Activated T-helper 9 cell treated with anti-CD3 and anti-CD28 coated beads, Interleukin-2, amount 50 U/mL, for 16 hours (primary cell): ENCODE results near the gene PDP2.
A peak's percentile ranks its signal among the peaks of the same experiment; 100 is the strongest.
"Not testable (repeated sequence)": the region's sequence is repeated elsewhere in the genome, so short reads cannot be mapped to it uniquely, and the experiment has no call there.

ENCODE experiments used
- DNase-seq: peaks from one replicate; pipeline ENCODE4 v3.0.0-alpha.2; 2020; ENCODE audit warnings: low read depth

PDP2 gene

GRCh38 chr16:66920924-66921680 is 40.8 kb downstream of the PDP2 start:
- no peak for DNase-seq

- no peak for DNase-seq
Observed at GRCh38 chr16:66921729-66922450, 41.6 kb downstream of the PDP2 start.

GRCh38 chr16:66923247-66923731 is 43.0 kb downstream of the PDP2 start:
- DNase-seq: no peak

- DNase-seq: no peak
Observed at GRCh38 chr16:66923866-66924265, 43.6 kb downstream of the PDP2 start.

GRCh38 chr16:66924527-66925321 is 44.4 kb downstream of the PDP2 start:
- DNase-seq: peak; percentile 25

- DNase-seq: no peak
Observed at GRCh38 chr16:66925322-66925840, 45.1 kb downstream of the PDP2 start, which contains the start of gene RRAD. Gene RRAD (minus strand): TSS chr16:66925535. CDS start chr16:66925179, 356 bp downstream.

- DNase-seq: no peak
Observed at GRCh38 chr16:66926171-66926947, 46.0 kb downstream of the PDP2 start.

GRCh38 chr16:66926961-66927436 is 46.7 kb downstream of the PDP2 start:
- DNase-seq: no peak

GRCh38 chr16:66927918-66928649 is 47.8 kb downstream of the PDP2 start:
- DNase-seq: no peak

- DNase-seq: no peak
Observed at GRCh38 chr16:66928702-66929388, 48.5 kb downstream of the PDP2 start.

- DNase-seq: no peak
Observed at GRCh38 chr16:66930189-66930588, 49.9 kb downstream of the PDP2 start.

GRCh38 chr16:66931665-66932064 is 51.4 kb downstream of the PDP2 start:
- DNase-seq: no peak

- DNase-seq: no peak
Observed at GRCh38 chr16:66932076-66932475, 51.8 kb downstream of the PDP2 start.

- DNase-seq: peak; percentile 41
Observed at GRCh38 chr16:66933776-66934137, 53.4 kb downstream of the PDP2 start.

- DNase-seq: peak; percentile 85
Observed at GRCh38 chr16:66934138-66934838, 54.0 kb downstream of the PDP2 start, which contains the start of gene CIAO2B. Gene CIAO2B (minus strand): TSS chr16:66934402. CDS start chr16:66934364, 38 bp downstream.

- not testable (repeated sequence) for DNase-seq
Observed at GRCh38 chr16:66934839-66935313, 54.6 kb downstream of the PDP2 start.

GRCh38 chr16:66935314-66936011 is 55.1 kb downstream of the PDP2 start, which contains the start of gene CES2:
Gene CES2 (plus strand): TSS chr16:66935516. CDS start chr16:66935636, 120 bp downstream.
- no peak for DNase-seq

GRCh38 chr16:66936462-66936861 is 56.1 kb downstream of the PDP2 start:
- no peak for DNase-seq
